HepG2 (cell line): ENCODE results near the gene NUSAP1. TPM values are rescaled to one million over a fixed set of nuclear protein-coding genes. Genes with fewer than 3 reads are reported as not detected.
A peak's percentile ranks its signal among the peaks of the same experiment; 100 is the strongest.

ENCODE experiments used
- ARNT ChIP-seq: fragments of 450-650 bp; IDR thresholded peaks from 2 replicates; pipeline ENCODE4 v1.6.1; 2017
- BRD4 ChIP-seq: sonication (generic); formaldehyde crosslinking; IDR thresholded peaks from 2 replicates; pipeline ENCODE4 v1.4.0; 2020; ENCODE audit warnings: missing genetic modification reagents
- DR1 ChIP-seq: sonication (generic); formaldehyde crosslinking; IDR thresholded peaks from 2 replicates; pipeline ENCODE4 v1.8.0; 2021; ENCODE audit warnings: mild to moderate bottlenecking, missing genetic modification reagents, inconsistent platforms
- KAT2B ChIP-seq: fragments of 150-350 bp; IDR thresholded peaks from 2 replicates; pipeline ENCODE4 v1.6.1; 2014; ENCODE audit warnings: low read depth, low read length, borderline replicate concordance
- MNT ChIP-seq: fragments of 450-650 bp; IDR thresholded peaks from 2 replicates; pipeline ENCODE4 v1.6.1; 2016
- NFE2 ChIP-seq: sonication (generic); formaldehyde crosslinking; IDR thresholded peaks from 2 replicates; pipeline ENCODE4 v1.4.0; 2020; ENCODE audit warnings: missing genetic modification reagents
- RARG ChIP-seq: sonication (generic); formaldehyde crosslinking; IDR thresholded peaks from 2 replicates; pipeline ENCODE4 v1.4.0; 2020; ENCODE audit warnings: low read depth, mild to moderate bottlenecking, missing genetic modification reagents
- SKIL ChIP-seq: sonication (generic); formaldehyde crosslinking; IDR thresholded peaks from 2 replicates; pipeline ENCODE4 v1.8.0; 2022; ENCODE audit warnings: missing genetic modification reagents, mild to moderate bottlenecking, moderate library complexity, borderline replicate concordance
- SP2 ChIP-seq: sonication (generic); formaldehyde crosslinking; IDR thresholded peaks from 2 replicates; pipeline ENCODE4 v1.5.1; 2020; ENCODE audit warnings: mild to moderate bottlenecking, missing genetic modification reagents
- TRAFD1 ChIP-seq: sonication (generic); formaldehyde crosslinking; IDR thresholded peaks from 2 replicates; pipeline ENCODE4 v1.5.1; 2020; ENCODE audit warnings: missing genetic modification reagents, mild to moderate bottlenecking, borderline replicate concordance
- ZKSCAN8 ChIP-seq: IDR thresholded peaks from 2 replicates; pipeline ENCODE4 v1.6.1; 2016; ENCODE audit warnings: borderline replicate concordance, missing genetic modification reagents, missing compliant biosample characterization
- ZNF512B ChIP-seq: sonication (generic); formaldehyde crosslinking; IDR thresholded peaks from 2 replicates; pipeline ENCODE4 v1.5.1; 2020; ENCODE audit warnings: missing genetic modification reagents, mild to moderate bottlenecking, borderline replicate concordance
- ZNF550 ChIP-seq: sonication (generic); formaldehyde crosslinking; IDR thresholded peaks from 2 replicates; pipeline ENCODE4 v1.4.0; 2020; ENCODE audit warnings: mild to moderate bottlenecking, missing genetic modification reagents, borderline replicate concordance
- ZSCAN29 ChIP-seq: sonication (generic); formaldehyde crosslinking; conservative IDR thresholded peaks from 2 replicates; pipeline ENCODE4 v1.4.0; 2020; ENCODE audit warnings: mild to moderate bottlenecking, missing genetic modification reagents
- polyA plus RNA-seq, 8 experiments: library from polyadenylated mRNA; depleted of rRNA in 3 of 8; stranded (reverse) in 7 of 8; unstranded in 1 of 8; fragments of >200 nt; fragmentation: Illumina TruSeq in 4 of 8; extraction: Trizol in 4 of 8; gene quantifications; 2 replicates each; pipeline versions ENCODE4 v1.2.1 to v1.2.3, GENCODE V29; 2011 to 2016; ENCODE audit warnings: low read depth in 4 of 8, missing spikeins in 1 of 8, mixed read lengths in 1 of 8; ENCODE audit not compliant: insufficient read depth in 1 of 8
- total RNA-seq, 5 experiments: library from RNA; depleted of rRNA; stranded (reverse); fragments of >200 nt; fragmentation: Illumina TruSeq; extraction: Trizol; gene quantifications; 2 replicates each; pipeline ENCODE4 v1.2.3, GENCODE V29; 2016; ENCODE audit warnings: low read depth in 1 of 5
- TF ChIP-seq, protein P1 (sequence below): sonication (generic); formaldehyde crosslinking; IDR thresholded peaks from 2 replicates; pipeline ENCODE4 v1.5.1; 2020; ENCODE audit warnings: mild to moderate bottlenecking, missing genetic modification reagents

NUSAP1 gene
- total and polyA plus RNA-seq, 2 of the 13 experiments (the other 11 are each of a cell fraction or from before 2014, with no cell fraction given), result 59.5 to 106 TPM

- TF ChIP-seq ZNF550, result 0 out of 2 replicates have a peak, but pooled peaks have one; percentile 69
- TF ChIP-seq ARNT, result no peak
- TF ChIP-seq DR1, result peak; percentile 66; the same call in 1 of the 2 replicates
- no peak for TF ChIP-seq MNT
- no peak for TF ChIP-seq ZNF512B (CRISPR knock-in tag)
- no peak for TF ChIP-seq TRAFD1 (CRISPR knock-in tag)
- no peak for TF ChIP-seq ZSCAN29 (CRISPR knock-in tag)
- no peak for TF ChIP-seq KAT2B
- no peak for TF ChIP-seq NFE2 (CRISPR knock-in tag)
- TF ChIP-seq SKIL (CRISPR knock-in tag), result no peak
- 0 out of 2 replicates have a peak, but pooled peaks have one; percentile 37 for TF ChIP-seq ZKSCAN8 (CRISPR knock-in tag)
- peak; percentile 34; the same call in 1 of the 2 replicates for TF ChIP-seq RARG (CRISPR knock-in tag)
- TF ChIP-seq BRD4 (CRISPR knock-in tag), result peak; percentile 85; the same call in 1 of the 2 replicates
- TF ChIP-seq, protein P1, sequence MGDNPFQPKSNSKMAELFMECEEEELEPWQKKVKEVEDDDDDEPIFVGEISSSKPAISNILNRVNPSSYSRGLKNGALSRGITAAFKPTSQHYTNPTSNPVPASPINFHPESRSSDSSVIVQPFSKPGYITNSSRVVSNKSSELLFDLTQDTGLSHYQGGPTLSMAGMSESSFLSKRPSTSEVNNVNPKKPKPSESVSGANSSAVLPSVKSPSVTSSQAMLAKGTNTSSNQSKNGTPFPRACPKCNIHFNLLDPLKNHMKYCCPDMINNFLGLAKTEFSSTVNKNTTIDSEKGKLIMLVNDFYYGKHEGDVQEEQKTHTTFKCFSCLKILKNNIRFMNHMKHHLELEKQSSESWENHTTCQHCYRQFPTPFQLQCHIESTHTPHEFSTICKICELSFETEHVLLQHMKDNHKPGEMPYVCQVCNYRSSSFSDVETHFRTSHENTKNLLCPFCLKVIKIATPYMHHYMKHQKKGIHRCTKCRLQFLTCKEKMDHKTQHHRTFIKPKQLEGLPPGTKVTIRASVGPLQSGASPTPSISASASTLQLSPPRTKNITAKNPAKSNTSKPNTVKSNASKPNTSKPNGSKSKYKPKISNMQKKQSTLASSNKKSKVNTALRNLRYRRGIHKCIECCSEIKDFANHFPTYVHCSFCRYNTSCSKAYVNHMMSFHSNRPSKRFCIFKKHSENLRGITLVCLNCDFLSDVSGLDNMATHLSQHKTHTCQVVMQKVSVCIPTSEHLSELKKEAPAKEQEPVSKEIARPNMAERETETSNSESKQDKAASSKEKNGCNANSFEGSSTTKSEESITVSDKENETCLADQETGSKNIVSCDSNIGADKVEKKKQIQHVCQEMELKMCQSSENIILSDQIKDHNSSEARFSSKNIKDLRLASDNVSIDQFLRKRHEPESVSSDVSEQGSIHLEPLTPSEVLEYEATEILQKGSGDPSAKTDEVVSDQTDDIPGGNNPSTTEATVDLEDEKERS, result no peak
- TF ChIP-seq SP2, result peak; percentile 98
Measured at GRCh38 chr15:41283653-41284426, 48.8 kb upstream of the NUSAP1 start (continued).
